Measurements from ENCODE around the gene COPZ1. TPM values are rescaled to one million over a fixed set of nuclear protein-coding genes. Genes with fewer than 3 reads are reported as not detected.
"Not testable (repeated sequence)": the region's sequence is repeated elsewhere in the genome, so short reads cannot be mapped to it uniquely, and the experiment has no call there.

COPZ1 gene
- total RNA-seq, 1 donor, result 139 TPM

GRCh38 chr12:54282949-54283593 lies 41.9 kb upstream of the COPZ1 start:
- no peak for TF ChIP-seq CTCF (IDR thresholded peaks at IDR 0.05; ENCODE audit: insufficient read depth, low read depth, low read length)
- H3K4me3 ChIP-seq (ENCODE audit: low read depth, low read length), result peak overlapping the region; percentile 99

GRCh38 chr12:54284070-54284780 lies 40.7 kb upstream of the COPZ1 start:
- H3K4me3 ChIP-seq (ENCODE audit: low read depth, low read length), result peak overlapping the region; percentile 99
- not testable (repeated sequence) for DNase-seq (ENCODE audit: low read depth)

More at GRCh38 chr12:54282949-54283593, 41.9 kb upstream of the COPZ1 start:
- DNase-seq (ENCODE audit: low read depth), result no peak

GRCh38 chr12:54285150-54286041 lies 39.5 kb upstream of the COPZ1 start:
- H3K4me3 ChIP-seq (ENCODE audit: low read depth, low read length), result peak overlapping the region; percentile 27
- no peak for DNase-seq (ENCODE audit: low read depth)
- TF ChIP-seq CTCF (IDR thresholded peaks at IDR 0.05; ENCODE audit: insufficient read depth, low read depth, low read length), result peak; percentile 47

- no peak for TF ChIP-seq CTCF (IDR thresholded peaks at IDR 0.05; ENCODE audit: insufficient read depth, low read depth, low read length)
- no peak overlapping the region for H3K4me3 ChIP-seq (ENCODE audit: low read depth, low read length)
- no peak for DNase-seq (ENCODE audit: low read depth)
Observed at GRCh38 chr12:54286042-54287030, 38.6 kb upstream of the COPZ1 start.

- H3K4me3 ChIP-seq (ENCODE audit: low read depth, low read length), result no peak overlapping the region
- no peak for DNase-seq (ENCODE audit: low read depth)
- no peak for TF ChIP-seq CTCF (IDR thresholded peaks at IDR 0.05; ENCODE audit: insufficient read depth, low read depth, low read length)
Observed at GRCh38 chr12:54287261-54288157, 37.4 kb upstream of the COPZ1 start.

Data from fibroblast of villous mesenchyme (primary cell).